Endothelial cell of umbilical vein (primary cell): ENCODE data around the gene DGKK.

ENCODE experiments used
- CTCF ChIP-seq, 2 donors: IDR thresholded peaks; 1 replicate in 1 of 2; 2 replicates in 1 of 2; pipeline ENCODE4 v1.5.1; 2011; ENCODE audit warnings: low read length in 2 of 2, mild to moderate bottlenecking in 2 of 2, moderate library complexity in 2 of 2, control low read depth in 1 of 2, inconsistent platforms in 1 of 2, low read depth in 1 of 2; ENCODE audit not compliant: insufficient read depth in 1 of 2; ENCODE audit errors: extremely low read depth in 1 of 2
- MAX ChIP-seq: IDR thresholded peaks from 2 replicates; pipeline ENCODE4 v1.6.1; 2011; ENCODE audit not compliant: insufficient read depth, insufficient read length
- POLR2A ChIP-seq: IDR thresholded peaks from 2 replicates; pipeline ENCODE4 v1.6.1; 2012; ENCODE audit warnings: low read depth, mild to moderate bottlenecking, control low read depth, low read length
- POLR2AphosphoS5 ChIP-seq: IDR thresholded peaks from 2 replicates; pipeline ENCODE4 v1.6.1; 2012; ENCODE audit warnings: low read depth, mild to moderate bottlenecking, control low read depth, low read length, moderate library complexity; ENCODE audit not compliant: insufficient read depth

- no peak for TF ChIP-seq POLR2A
- no peak for TF ChIP-seq CTCF (IDR thresholded peaks at IDR 0.05; ENCODE audit: extremely low read depth in 1 of 2, insufficient read depth in 1 of 2, low read depth in 1 of 2, low read length in 2 of 2)
- no peak for TF ChIP-seq MAX
- TF ChIP-seq POLR2AphosphoS5 = no peak
Observed at GRCh38 chrX:50459615-50460014, 11.0 kb downstream of the DGKK start.
